Mesendoderm (in vitro differentiated cells): ENCODE data around the gene AP1S3.

Experiments
- DNase-seq: peaks from one replicate; pipeline ENCODE4 v3.0.0; 2013
- H2AK5ac ChIP-seq: 2 replicates; pipeline ENCODE4 v1.6.1; 2013; ENCODE audit warnings: low read length, inconsistent platforms
- H2BK120ac ChIP-seq: 2 replicates; pipeline ENCODE4 v1.6.1; 2013; ENCODE audit warnings: low read depth, mild to moderate bottlenecking, low read length, moderate library complexity, mixed read lengths
- H2BK15ac ChIP-seq: replicated peaks from 2 replicates; pipeline ENCODE4 v1.6.1; 2013; ENCODE audit warnings: low read depth, mild to moderate bottlenecking, moderate library complexity
- H2BK5ac ChIP-seq: 2 replicates; pipeline ENCODE4 v1.6.1; 2013; ENCODE audit warnings: low read length, inconsistent platforms
- H3K18ac ChIP-seq: 2 replicates; pipeline ENCODE4 v1.6.1; 2013; ENCODE audit warnings: mild to moderate bottlenecking, low read length, mixed read lengths
- H3K23ac ChIP-seq: one replicate; pipeline ENCODE4 v1.6.1; 2013; ENCODE audit warnings: low read length
- H3K27ac ChIP-seq: 2 replicates; pipeline ENCODE4 v1.5.1; 2013; ENCODE audit warnings: low read depth, mild to moderate bottlenecking, inconsistent platforms, low read length, moderate library complexity
- H3K27me3 ChIP-seq: 2 replicates; pipeline ENCODE4 v1.6.1; 2013; ENCODE audit warnings: low read length, control low read depth, mild to moderate bottlenecking, inconsistent platforms; ENCODE audit not compliant: insufficient read depth, poor library complexity
- H3K36me3 ChIP-seq: 2 replicates; pipeline ENCODE4 v1.6.1; 2013; ENCODE audit warnings: low read length, inconsistent platforms; ENCODE audit not compliant: control insufficient read depth, insufficient read depth
- H3K4ac ChIP-seq: one replicate; pipeline ENCODE4 v1.6.1; 2013; ENCODE audit warnings: low read depth, mild to moderate bottlenecking, low read length, moderate library complexity
- H3K4me1 ChIP-seq: 2 replicates; pipeline ENCODE4 v1.6.1; 2013; ENCODE audit warnings: low read depth, low read length, inconsistent platforms; ENCODE audit not compliant: control insufficient read depth
- H3K4me2 ChIP-seq: 2 replicates; pipeline ENCODE4 v1.6.1; 2013; ENCODE audit warnings: low read length
- H3K4me3 ChIP-seq: 2 replicates; pipeline ENCODE4 v1.5.1; 2013; ENCODE audit warnings: mild to moderate bottlenecking, low read length
- H3K56ac ChIP-seq: one replicate; pipeline ENCODE4 v1.6.1; 2013; ENCODE audit warnings: low read length
- H3K79me1 ChIP-seq: 2 replicates; pipeline ENCODE4 v1.6.1; 2013; ENCODE audit warnings: low read length, inconsistent platforms
- H3K79me2 ChIP-seq: 2 replicates; pipeline ENCODE4 v1.6.1; 2013; ENCODE audit warnings: mild to moderate bottlenecking, low read length; ENCODE audit not compliant: control insufficient read depth, insufficient read depth
- H3K9ac ChIP-seq: 2 replicates; pipeline ENCODE4 v1.6.1; 2013; ENCODE audit warnings: low read length, inconsistent platforms
- H4K5ac ChIP-seq: one replicate; pipeline ENCODE4 v1.6.1; 2013; ENCODE audit warnings: low read length
- H4K8ac ChIP-seq: one replicate; pipeline ENCODE4 v1.6.1; 2013; ENCODE audit warnings: low read depth, mild to moderate bottlenecking, control low read depth, low read length, moderate library complexity
- whole genome bisulfite sequencing: extraction: QIAGEN DNeasy Blood & Tissue Kit; methylation state at CpG from one replicate; pipeline ENCODE4 v1.1.7; 2013; ENCODE audit warnings: low lambda C conversion rate, missing lambda C conversion rate; ENCODE audit not compliant: insufficient coverage; ENCODE audit errors: extremely low coverage; 5-methylcytosine and 5-hydroxymethylcytosine counted together

Gene AP1S3

DNA sequence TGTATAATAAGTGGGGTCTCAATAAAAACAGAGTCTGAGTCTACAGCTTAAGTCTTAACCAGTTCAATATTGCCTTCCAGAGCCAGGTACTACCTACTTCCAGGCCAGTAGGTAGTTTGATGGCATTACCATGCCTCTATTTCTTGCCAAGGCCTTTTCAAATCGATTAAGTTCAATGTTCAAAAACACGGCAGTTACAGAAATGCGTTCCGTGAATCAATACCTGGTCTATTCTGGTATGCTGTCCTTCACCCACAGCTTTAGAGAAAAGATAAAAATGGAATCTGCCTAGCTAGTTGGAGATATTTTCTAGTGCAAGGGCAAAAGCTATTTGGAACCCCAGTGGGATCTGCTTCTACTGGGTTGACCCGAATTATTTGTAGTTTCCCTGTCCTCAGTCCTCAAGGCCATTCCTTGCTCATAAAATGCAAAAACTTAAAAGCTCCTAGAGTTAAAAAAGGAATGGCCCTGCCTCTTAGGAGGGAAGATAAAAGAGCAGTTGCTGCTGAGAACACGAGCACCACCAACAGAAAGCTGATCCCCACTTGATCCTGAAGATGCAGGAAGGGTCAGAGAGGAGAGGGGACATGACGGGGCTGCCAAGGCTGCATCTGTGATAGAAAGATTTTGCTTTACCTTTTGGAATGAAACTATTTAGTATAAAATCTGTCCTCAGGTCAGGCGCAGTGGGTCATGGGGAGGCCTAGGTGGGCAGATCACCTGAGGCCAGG is 125.6 kb downstream of the AP1S3 start:
- Histone ChIP-seq H3K18ac (no peak overlapping the region), H3K4me1 (no peaks in the 10 kb centered on the region), H2BK120ac (no peak overlapping the region), H3K4me3 (no peak overlapping the region), H3K27me3 (no peaks in the 10 kb centered on the region), H2AK5ac (no peak overlapping the region), H4K5ac (no peak overlapping the region), H3K9ac (no peak overlapping the region), H3K79me1 (peaks cover 1% of the 10 kb centered on the region), H2BK5ac (no peak overlapping the region), H2BK15ac (no peak overlapping the region), H3K4me2 (no peak overlapping the region), H3K23ac (no peak overlapping the region), H4K8ac (no peak overlapping the region), H3K36me3 (peaks cover 1% of the 10 kb centered on the region), H3K27ac (no peak overlapping the region), H3K79me2 (peaks cover 1% of the 10 kb centered on the region), H3K4ac (no peak overlapping the region), H3K56ac (no peak overlapping the region)
- DNase-seq, result no peak
- WGBS, result no CpG with 5 or more reads among the region's 8 CpGs
